CD4-positive, alpha-beta T cell treated with Interferon alpha-2 for 1 hour (primary cell): ENCODE results near the gene SEZ6L.
A peak's percentile ranks its signal among the peaks of the same experiment; 100 is the strongest.

ENCODE experiments used
- DNase-seq, 2 donors: peaks; one replicate each; pipeline ENCODE4 v3.0.0-alpha.2; 2020 to 2022

The SEZ6L gene

GRCh38 chr22:26303475-26303874, 134.2 kb downstream of the SEZ6L start:
- no peak for DNase-seq

GRCh38 chr22:26304730-26305129, 135.5 kb downstream of the SEZ6L start:
- no peak for DNase-seq

GRCh38 chr22:26308467-26308866, 139.2 kb downstream of the SEZ6L start:
- no peak for DNase-seq

GRCh38 chr22:26310616-26311015, 141.4 kb downstream of the SEZ6L start:
- DNase-seq, result no peak

- DNase-seq, result no peak
These were observed 144.0 kb downstream of the SEZ6L start for GRCh38 chr22:26313291-26313690.

- no peak for DNase-seq
These were observed 144.9 kb downstream of the SEZ6L start for GRCh38 chr22:26314171-26314570.

- DNase-seq, result no peak
These were observed 145.4 kb downstream of the SEZ6L start for GRCh38 chr22:26314656-26315055.

- no peak for DNase-seq
These were observed 147.5 kb downstream of the SEZ6L start for GRCh38 chr22:26316732-26317285.

- DNase-seq, result no peak
These were observed 149.7 kb downstream of the SEZ6L start for GRCh38 chr22:26318975-26319374.

- DNase-seq, result no peak
These were observed 151.2 kb downstream of the SEZ6L start for GRCh38 chr22:26320447-26320846.

- DNase-seq, result no peak
These were observed 152.2 kb downstream of the SEZ6L start for GRCh38 chr22:26321469-26321913.

- no peak for DNase-seq
These were observed 153.1 kb downstream of the SEZ6L start for GRCh38 chr22:26322179-26322905.

GRCh38 chr22:26323013-26323412, 153.8 kb downstream of the SEZ6L start:
- no peak for DNase-seq

- no peak for DNase-seq
These were observed 154.9 kb downstream of the SEZ6L start for GRCh38 chr22:26324150-26324549.

- no peak for DNase-seq
These were observed 156.4 kb downstream of the SEZ6L start for GRCh38 chr22:26325641-26326040.

- no peak for DNase-seq
These were observed 157.5 kb downstream of the SEZ6L start for GRCh38 chr22:26326803-26327202.

- no peak for DNase-seq
These were observed 158.0 kb downstream of the SEZ6L start for GRCh38 chr22:26327306-26327705.

- no peak for DNase-seq
These were observed 159.0 kb downstream of the SEZ6L start for GRCh38 chr22:26328221-26328620.

GRCh38 chr22:26330971-26331625, 161.8 kb downstream of the SEZ6L start:
- peak; percentile 49 to 65 for DNase-seq

- no peak for DNase-seq
These were observed 164.0 kb downstream of the SEZ6L start for GRCh38 chr22:26333088-26333800.

- no peak for DNase-seq
These were observed 165.0 kb downstream of the SEZ6L start for GRCh38 chr22:26334232-26334631.

- DNase-seq, result no peak
These were observed 167.5 kb downstream of the SEZ6L start for GRCh38 chr22:26336773-26337172.

- no peak for DNase-seq
These were observed 170.5 kb downstream of the SEZ6L start for GRCh38 chr22:26339755-26340154.
